GM19240 (cell line): Measurements from ENCODE around the gene ABHD2.
"Not testable (repeated sequence)": the region's sequence is repeated elsewhere in the genome, so short reads cannot be mapped to it uniquely, and the experiment has no call there.

Experiments
- DNase-seq: peaks from one replicate; pipeline ENCODE4 v3.0.0; 2011; ENCODE audit warnings: low spot score; ENCODE audit not compliant: insufficient read length

Gene ABHD2

GRCh38 chr15:89087830-89088604, at the start of gene ABHD2:
ABHD2 (plus strand) TSS chr15:89088456; CDS start chr15:89116328, 27,872 bp downstream.
- peak; percentile 95 for DNase-seq

GRCh38 chr15:89039142-89039541, 49.1 kb upstream of the ABHD2 start:
- DNase-seq: no peak

- DNase-seq: no peak
These were observed 46.7 kb upstream of the ABHD2 start for GRCh38 chr15:89041507-89041906.

GRCh38 chr15:89042387-89042786, 45.9 kb upstream of the ABHD2 start:
- DNase-seq: no peak

- no peak for DNase-seq
These were observed 44.9 kb upstream of the ABHD2 start for GRCh38 chr15:89043031-89044002.

GRCh38 chr15:89049016-89049666, 39.1 kb upstream of the ABHD2 start:
- DNase-seq: not testable (repeated sequence)

- no peak for DNase-seq
These were observed 36.4 kb upstream of the ABHD2 start for GRCh38 chr15:89051875-89052274.

GRCh38 chr15:89052474-89052873, 35.8 kb upstream of the ABHD2 start:
- DNase-seq: no peak

- no peak for DNase-seq
These were observed 33.4 kb upstream of the ABHD2 start for GRCh38 chr15:89054873-89055272.

GRCh38 chr15:89057506-89058133, 30.6 kb upstream of the ABHD2 start:
- peak; percentile 67 for DNase-seq

- no peak for DNase-seq
These were observed 29.9 kb upstream of the ABHD2 start for GRCh38 chr15:89058376-89058775.

- no peak for DNase-seq
These were observed 29.3 kb upstream of the ABHD2 start for GRCh38 chr15:89058876-89059405.

GRCh38 chr15:89066280-89066679, 22.0 kb upstream of the ABHD2 start:
- no peak for DNase-seq

- DNase-seq: no peak
These were observed 20.5 kb upstream of the ABHD2 start for GRCh38 chr15:89067751-89068150.

- peak; percentile 41 for DNase-seq
These were observed 19.9 kb upstream of the ABHD2 start for GRCh38 chr15:89068325-89068784.

- DNase-seq: no peak
These were observed 17.8 kb upstream of the ABHD2 start for GRCh38 chr15:89070197-89071124.

- DNase-seq: no peak
These were observed 16.8 kb upstream of the ABHD2 start for GRCh38 chr15:89071471-89071870.

- no peak for DNase-seq
These were observed 15.9 kb upstream of the ABHD2 start for GRCh38 chr15:89072277-89072869.

- no peak for DNase-seq
These were observed 13.7 kb upstream of the ABHD2 start for GRCh38 chr15:89074402-89075012.
